Amniotic stem cell (primary cell): ENCODE data around the gene RIBC1.
"Not testable (repeated sequence)": the region's sequence is repeated elsewhere in the genome, so short reads cannot be mapped to it uniquely, and the experiment has no call there.

ENCODE experiments used
- DNase-seq: peaks from one replicate; lab custom pipeline; 2025; lab: John Stamatoyannopoulos, UW

Gene RIBC1

DNA sequence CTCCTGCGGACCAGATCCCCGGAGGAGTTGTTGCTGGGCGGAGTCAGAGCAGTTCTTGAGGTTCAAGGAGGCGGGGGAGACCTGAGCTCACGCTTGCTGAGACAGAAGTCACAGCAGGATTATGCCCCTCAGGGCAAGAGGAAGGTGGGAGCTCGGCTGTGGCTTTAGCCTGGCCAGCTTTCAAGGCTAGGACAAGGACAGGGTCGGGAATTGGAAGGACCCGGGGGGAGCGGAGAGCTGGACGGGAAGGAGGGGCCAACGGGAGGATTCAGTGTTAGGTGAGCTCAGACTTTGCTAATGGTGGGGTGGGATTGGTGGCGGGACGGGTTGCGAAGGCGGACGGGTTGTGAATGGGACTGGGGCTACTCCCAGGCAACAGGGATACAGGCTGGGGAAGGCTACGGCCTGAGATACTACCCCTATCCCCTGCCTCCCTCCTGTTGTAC is at the start of gene RIBC1:
Gene RIBC1, plus strand, starts transcription at position 13 of the 446 bp plus-strand sequence. CDS start 3,404 bp downstream, outside the sequence.
- no peak for DNase-seq

DNA sequence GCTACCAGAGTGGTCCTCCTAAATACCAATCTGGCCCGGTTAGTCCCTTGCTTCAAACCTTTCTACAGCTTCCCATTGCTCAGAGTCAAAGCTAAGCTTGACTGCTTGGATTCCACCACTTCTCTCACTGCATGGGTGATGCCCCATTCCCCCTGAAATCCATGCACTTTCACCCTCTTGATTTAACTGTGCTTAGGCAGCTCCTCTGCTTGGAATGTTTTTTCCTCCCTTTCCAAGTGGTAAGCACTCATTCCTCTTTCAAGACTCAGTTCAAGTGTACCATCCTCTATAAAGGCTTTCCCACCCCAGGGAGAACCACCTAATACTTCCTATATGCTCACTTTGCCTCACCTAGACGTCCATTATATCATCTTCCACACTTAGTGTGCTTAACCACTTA is 49.4 kb upstream of the RIBC1 start:
- DNase-seq, result no peak

DNA sequence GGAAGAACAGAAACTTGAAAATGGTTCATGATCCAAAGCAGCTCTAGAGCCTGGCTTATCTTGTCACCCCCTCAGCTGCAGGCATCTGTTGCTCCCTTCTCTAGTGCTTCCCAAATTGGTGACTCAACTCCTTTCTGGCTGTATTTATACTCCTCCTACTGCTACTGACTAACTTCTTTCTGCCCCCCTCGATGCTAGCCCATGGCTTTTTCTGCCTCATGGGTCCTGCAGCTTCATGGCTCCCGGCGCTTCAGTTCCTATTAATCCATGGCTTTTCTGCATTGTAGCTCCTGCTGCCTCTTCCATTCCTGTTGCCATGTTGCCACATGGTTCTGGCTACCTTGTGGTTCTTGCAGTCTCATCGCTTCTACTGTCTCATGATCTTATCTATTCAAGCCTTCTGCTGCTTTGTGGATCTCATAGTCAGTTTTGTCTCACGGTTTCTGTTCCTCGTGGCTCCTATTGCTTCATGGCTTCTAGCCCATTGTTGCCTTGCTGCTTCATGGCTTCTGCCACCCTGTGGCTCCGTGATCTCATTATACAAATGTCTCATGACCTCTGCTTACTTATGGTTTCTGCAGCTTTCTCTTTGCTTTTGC is 48.4 kb upstream of the RIBC1 start:
- no peak for DNase-seq

DNA sequence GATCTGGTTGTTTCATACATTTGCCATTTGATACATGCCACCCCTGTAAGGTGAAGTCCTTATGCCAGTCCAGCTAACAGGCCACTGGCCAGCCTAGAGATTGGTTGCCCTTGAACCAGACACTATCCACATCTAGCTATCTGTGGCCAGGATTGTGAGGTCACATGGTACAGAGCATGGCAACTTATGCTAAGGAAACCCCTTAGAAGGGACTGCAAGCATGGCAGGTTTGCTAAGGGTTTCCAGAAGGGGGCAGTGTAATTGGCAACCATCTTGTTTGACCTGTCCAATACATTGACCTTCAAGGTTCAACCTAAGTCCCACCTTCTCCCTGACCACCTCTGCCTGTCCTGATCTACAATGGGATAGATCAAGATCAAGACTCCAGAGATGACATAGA is 47.8 kb upstream of the RIBC1 start:
- no peak for DNase-seq

DNA sequence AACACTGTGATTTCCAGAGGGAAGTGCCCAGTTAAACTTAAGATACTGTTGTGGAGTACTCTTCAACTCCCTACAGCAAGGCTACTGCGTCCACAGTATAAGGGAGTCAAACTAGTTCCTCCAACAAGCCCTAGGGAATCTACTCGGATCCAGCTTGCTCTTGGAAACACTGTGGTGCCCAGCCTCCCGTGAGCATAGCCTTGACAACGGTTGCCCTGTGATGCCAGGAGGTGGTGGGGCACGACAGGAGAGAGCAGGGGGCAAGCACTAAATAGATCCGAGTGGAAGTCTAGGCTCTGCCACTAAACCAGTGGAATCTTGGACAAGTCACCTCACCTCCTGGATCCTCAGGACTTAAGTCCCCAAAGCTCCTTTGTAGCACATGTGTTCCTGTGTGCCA is 45.8 kb upstream of the RIBC1 start:
- DNase-seq, result no peak

DNA sequence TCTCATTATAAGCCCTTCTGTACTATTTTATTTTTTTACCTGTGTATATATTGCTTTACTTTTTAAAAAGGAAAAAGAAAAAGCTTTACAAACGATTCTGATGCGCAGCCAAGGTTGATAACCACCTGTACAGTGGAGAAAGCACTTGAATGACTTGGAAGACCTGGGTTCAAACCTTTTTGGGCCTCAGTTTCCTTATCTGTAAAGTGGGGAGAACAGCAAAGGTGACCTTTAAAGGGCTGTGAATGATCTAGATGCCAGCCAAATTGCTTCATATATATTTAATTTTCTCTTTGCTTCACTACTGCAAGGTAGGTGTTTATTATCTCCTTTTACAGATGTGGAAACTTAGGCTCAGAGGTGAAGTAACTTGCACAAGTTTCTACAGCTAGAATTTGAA is 45.2 kb upstream of the RIBC1 start:
- DNase-seq, result no peak

DNA sequence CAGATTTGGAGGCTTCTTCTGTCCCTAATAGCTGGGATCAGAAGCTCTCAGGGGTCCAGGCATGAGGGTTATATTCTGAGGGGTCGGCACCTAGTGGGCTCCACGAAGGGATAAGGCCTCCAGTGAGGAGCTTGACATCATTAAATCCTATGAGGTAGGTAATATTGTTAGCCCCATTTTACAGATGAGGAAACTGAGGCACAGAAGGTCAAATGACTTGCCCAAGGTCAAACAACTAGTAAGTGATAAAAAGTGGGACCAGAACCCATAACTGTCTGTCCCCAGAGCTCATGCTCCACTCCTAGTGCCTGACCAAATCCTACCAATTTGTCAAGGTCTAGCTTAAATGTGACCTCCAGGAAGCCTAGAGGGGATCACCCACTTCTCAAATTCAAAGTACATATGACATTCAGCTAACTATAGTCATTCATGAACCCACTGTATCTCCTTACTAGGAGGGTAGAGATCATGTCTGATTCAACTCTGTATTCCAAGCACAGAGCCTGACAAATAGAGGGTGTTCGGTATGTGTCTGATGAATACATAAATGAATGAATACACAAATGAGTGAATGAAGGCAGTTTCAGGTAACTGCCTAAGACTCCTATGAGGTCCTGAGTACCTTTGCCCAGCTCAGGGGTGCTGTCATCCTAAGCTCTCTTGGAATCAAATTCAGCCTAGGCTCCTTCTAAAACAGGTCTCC is 43.5 kb upstream of the RIBC1 start:
- DNase-seq, result no peak

DNA sequence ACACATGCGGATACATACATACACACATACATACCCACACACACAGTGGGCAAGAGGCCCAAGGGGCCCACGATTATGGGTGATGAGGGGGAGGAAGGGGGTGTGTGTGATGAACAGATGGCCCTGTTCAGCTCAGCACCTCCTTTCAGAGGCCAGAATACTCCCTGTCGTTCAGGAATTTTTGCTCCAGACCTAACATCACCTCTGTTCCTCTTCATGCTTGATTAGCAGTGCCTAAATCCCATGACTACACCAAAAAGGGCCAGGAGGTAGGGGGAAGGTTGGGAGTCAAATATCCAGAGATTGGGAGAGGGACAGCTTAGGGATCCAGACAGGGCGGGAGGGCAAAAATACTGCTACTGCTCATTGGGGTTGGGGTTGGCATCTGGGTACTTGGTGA is 42.9 kb upstream of the RIBC1 start:
- no peak for DNase-seq

DNA sequence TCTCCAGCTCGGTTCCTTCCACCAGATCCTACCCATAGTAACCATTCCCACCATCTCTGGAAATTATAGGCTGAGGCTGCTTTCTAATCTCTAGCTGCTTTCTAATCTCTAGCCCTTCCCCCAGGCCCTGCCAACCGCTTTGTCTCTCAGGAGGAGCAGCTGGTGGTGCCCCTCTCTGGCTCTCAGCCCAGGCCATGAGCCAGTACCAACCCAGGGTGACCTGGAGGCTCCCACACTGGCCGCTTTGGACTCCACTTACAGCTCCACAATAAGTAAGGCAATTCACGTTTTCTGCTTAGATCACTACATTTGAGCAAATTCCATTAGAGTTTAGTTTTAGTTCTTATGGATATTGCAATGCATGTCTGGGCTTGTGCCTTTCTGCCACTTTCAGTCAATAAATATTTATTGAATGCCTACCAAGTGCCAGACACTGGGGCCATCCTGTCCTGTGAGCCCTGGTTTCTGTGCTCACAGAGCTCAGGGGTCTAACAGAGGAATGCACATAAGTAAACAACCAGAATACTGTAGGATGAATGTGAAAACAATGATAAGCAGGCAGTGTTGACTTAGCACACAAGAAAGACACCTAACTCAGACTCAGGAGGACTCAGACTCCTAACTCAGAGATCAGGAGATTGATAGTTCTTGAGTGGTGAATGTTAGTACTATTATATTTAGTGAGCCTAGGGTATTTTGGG is 39.1 kb upstream of the RIBC1 start:
- no peak for DNase-seq

DNA sequence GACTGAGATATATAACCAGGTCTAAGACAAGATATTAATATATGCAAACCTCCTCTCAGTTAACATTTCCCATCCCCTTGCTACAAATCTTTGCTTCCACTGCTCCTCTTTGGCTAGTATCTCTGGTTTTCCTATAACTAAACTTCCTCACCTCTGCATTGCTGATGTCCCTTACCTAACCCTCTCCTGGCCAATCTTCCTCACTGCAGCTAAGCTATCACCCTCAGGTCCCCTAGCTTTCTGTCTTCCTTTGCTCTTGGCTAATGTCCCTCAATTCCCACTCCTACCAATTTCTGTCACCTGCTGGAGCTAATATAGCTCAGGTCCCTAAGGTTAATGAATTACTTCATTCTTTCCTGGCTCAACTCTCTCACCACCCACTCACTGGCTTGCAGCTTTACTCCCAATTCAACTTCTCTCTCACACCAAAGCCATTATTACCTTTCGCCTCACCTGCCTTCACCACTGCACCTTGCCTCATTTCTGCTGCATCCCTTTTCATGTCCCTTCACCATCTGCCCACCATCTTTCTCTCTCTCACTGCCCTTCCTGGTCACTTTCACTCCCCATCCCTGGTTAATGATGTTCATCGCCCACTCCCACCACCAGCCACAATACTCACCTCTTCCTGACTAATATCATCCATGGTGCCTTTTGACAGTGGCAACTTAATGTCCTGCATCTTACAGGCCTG is 26.9 kb upstream of the RIBC1 start:
- DNase-seq, result no peak

DNA sequence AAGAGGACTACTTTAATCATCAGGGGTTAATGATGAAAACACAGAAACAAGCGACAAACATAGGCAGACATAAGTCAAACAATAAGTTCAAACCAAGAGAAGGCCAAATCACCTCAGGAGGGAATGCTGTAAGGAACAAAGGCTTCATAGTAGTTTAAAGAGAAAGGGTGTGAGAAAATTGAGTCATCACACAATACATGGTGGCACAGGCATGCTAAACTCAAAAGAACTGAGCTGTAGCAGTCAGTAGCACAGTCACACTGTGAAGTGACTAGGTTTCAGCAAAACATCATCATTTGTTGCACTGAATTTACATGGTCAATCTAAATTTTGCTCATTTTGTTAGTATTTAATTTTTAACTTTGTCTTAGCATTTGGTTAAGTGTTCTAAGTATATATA is 24.5 kb upstream of the RIBC1 start:
- no peak for DNase-seq

DNA sequence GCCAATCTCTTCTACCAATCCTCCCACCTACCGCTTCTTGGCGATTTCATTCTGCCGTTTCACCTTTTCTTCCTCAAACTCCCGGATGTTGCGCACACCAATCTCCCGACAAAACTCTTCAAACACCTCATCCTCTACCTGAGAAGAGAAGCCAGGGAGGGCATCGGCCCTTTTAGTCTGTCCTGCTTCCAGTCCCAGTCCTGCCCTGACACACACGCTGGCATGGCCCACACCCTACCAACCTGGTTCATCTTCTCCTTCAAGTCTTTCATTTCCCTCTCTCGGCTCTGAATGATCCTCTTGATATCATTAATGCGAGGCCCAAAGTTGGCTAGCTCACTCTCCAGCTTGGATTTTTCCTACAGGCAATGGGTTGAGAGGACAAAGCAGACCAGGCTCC is 19.1 kb upstream of the RIBC1 start:
- DNase-seq, result no peak

DNA sequence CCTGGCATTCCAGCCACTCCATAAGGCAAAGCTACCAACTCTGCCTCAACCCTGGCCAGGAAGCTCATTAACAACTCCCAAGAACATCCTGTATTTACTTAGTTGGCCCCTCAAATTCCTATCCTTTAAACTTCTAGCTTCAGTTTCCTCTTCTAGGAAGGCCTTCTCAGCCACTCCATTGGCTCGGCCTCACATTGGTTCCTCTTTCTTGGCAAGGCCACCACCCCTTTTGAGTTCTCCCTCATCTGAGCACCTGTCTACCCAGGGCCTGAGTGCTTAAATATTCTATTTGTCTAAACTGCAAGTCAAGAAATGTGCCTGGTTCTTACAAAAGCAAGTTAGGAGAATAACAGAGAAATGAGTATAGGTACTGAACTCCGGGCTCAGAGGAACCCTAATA is 10.2 kb upstream of the RIBC1 start:
- DNase-seq, result no peak

DNA sequence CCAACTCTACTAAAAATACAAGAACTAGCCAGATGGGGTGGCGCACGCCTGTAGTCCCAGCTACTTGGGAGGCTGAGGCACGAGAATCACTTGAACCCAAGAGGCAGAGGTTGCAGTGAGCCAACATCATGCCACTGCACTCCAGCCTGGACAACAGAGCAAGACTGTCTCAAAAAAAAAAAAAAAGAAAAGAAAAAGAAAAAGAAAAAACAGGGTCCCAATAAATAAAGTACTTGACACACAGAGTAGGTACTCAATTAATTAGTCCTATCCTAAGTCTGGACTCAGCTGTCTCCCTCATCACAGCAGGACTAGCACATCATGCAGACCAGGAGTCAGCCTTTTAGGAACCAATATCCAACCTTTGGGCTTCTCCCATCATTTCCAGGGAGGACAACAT is 2.3 kb upstream of the RIBC1 start:
- not testable (repeated sequence) for DNase-seq

DNA sequence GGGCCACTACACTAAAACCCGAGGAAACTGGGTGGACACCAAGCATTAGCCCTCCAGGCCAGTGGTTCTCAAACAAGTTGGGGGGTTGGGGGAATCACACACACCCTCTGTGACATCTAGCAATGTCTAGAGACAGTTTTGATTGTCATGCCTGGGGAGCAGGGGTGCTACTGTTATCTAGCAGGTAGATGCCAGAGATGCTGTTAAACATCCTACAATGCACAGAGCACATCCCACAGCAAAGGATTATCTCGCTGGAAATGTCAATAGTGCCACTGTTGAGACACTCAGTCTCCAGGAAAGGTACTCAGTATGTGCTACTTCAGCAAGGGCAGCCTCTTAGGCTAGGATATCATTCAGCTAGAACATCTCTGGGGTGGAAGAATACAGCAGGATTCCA is 1.5 kb upstream of the RIBC1 start:
- DNase-seq, result no peak

DNA sequence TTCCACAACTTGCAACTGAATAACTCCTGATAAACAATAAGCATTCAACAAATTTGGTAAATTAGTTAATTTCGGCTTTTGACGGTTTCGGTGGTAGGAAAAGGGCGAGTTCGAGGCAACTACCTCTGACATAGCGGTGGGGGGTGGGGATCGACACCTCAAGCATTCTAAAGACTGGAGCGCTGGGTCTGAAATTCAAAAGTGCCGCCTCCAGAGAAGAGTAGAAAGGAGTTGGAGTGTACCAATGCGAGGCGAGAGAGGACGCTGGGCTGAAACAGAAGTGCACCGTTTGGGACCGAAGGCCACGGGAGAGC is 944 bp upstream of the RIBC1 start:
- peak; percentile 63 for DNase-seq

DNA sequence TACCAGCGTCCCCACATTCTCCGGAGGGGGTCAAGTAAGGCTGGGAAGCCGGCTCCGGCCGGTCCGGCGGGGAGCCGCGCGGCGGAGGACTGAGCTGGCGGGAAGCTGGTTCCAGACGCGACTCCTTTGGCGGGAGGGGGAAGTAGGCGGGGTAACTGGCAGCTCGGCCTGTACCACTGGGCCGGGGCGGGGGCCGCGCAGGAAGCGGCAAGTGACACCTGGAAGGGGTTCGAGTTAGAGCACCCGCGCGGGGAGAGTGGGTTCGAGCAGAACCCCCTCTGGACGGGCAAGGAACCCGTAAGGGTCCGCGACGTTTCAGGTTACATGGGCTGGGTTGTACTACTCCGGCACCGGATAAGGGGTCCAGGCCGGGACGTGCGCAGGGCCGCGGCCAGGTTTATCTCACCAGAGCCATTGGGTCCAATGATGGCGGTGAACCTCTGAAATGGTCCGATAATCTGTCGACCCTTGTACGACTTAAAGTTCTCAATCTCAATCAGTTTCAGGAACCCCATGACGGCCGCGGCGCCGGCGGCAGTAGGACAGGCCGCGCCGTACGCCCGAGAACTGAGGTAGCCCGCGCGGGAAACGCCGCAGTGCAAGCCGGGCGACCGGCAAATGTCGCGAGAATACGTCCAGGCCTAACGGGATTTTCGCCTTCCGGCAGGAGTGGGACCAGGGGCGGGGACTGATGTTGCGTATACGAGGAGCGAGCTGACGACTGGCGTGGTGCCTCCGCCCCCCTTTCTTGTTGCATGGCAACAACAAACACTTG is 400 bp upstream of the RIBC1 start, which contains the start of gene SMC1A:
Gene SMC1A, minus strand, starts transcription at position 569 of the 775 bp plus-strand sequence. Its CDS starts 54 bp downstream, at position 515.
- DNase-seq, result peak; percentile 95

DNA sequence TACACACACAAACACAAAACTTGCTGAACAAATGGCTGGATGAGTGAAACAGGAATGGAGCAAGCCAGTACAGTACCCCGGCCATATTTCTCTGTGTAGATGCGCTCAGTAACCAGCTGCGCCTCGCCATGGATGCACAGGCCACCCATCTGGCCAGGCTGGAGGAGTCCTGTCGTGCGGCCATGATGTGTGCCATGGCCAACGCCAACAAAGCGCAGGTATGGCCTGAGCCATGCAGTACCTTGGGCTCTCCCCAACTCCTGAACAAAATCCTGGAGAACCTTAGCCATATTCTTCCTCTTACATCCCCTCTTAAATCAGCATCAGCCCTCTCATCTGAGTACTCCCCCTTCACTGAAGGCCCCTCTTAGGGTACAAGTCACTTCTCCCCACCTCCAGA is 7.1 kb downstream of the RIBC1 start:
- DNase-seq, result no peak

DNA sequence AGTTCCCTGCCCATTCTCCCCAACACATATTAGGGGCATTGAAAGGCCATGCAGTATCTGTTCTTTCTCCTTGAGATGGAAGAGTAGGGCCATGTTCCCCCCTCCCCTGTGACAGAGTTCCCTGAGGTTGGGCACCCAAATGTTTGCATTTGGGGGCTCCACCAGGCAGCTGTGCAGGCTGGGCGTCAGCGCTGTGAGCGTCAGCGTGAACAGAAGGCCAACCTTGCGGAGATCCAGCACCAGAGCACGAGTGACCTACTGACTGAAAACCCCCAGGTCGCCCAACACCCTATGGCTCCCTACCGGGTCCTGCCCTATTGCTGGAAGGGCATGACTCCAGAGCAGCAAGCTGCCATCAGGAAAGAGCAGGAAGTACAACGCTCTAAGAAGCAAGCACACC is 7.6 kb downstream of the RIBC1 start:
- no peak for DNase-seq

DNA sequence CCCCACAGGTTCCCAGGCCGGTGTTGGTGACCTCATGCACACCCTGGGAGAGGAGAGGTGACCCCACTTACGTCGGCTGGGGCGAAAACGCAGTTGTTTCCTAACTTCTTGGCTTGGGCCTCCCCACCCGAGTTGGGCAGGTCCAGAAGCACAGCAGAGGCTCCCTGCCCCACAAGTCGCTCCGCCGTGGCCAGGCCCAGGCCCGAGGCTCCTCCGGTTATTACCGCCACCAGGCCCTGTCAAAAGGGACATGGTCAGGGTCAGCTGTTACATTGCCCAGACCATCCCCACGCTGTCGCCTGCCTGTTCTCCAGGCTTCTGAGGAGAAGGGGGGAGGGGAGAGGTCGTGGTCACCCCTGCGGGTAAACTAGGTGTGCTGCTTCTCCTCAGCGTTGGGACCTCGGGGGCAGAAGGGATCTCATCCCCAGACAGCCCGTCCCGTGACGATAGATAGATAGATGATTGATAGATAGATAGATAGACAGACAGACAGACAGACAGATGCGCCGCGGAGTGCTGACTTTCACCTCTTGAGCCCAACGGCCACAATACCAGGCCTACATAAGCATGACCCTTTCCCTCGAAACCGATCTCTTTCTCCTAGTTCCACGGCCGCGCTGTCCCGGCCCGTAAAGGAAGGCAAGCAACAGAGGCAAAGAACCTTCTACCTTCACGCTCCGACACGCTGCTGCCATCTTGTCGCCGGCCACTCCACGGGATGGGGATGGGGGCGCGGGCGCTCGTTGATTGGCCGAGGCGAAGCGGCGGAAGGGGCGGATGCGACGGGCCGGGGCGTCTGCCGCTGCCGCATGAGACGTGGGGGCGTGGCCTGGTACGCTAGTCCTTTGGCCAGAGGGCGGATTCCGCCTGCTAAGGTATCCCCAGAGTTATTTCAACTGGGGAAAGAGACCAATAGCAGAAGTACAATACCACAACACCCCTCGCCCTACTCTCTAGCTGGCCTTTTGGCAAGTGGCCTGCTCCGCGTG is 11.3 kb downstream of the RIBC1 start, which contains the start of gene HSD17B10:
Gene HSD17B10, minus strand, starts transcription at position 720 of the 989 bp plus-strand sequence. Its CDS starts 25 bp downstream, at position 695.
- DNase-seq, result peak; percentile 69

DNA sequence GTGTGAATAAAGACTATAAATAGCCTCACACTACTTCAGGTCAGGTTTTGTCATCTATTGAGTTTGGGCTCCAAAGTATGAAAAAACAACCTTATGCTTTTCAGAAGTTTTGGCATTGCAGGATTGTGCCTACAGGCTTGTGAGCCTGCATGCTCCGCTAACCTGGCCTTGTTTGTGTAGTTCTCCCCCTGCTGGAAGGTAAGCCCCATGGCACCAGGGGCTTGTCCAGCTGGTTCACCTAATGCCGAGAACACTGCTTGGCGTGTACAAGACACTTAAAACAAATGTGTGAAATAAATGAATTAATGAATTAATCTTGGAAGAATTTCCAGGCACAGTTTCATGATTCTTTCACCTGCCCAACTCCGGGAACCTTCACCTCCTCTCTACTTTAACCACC is 13.3 kb downstream of the RIBC1 start:
- DNase-seq, result peak; percentile 14
